D721Med (cell line): ENCODE results near the gene KMT2D.

Experiments
- DNase-seq: peaks from one replicate; pipeline ENCODE4 v3.0.0; 2011; ENCODE audit warnings: low spot score; ENCODE audit not compliant: insufficient read length
- FAIRE-seq: peaks from 2 replicates; lab custom pipeline; 2011; peaks lifted over from hg19 to GRCh38; lab: Jason Lieb, UNC
- TF ChIP-seq, protein P1 (sequence below): IDR thresholded peaks from 2 replicates; pipeline ENCODE4 v1.5.1; 2012; ENCODE audit warnings: mild to moderate bottlenecking, control low read depth; ENCODE audit not compliant: insufficient read depth; ENCODE audit errors: missing control alignments

Gene KMT2D

GRCh38 chr12:49017891-49018260 is 42.7 kb downstream of the KMT2D start:
- TF ChIP-seq, protein P1, sequence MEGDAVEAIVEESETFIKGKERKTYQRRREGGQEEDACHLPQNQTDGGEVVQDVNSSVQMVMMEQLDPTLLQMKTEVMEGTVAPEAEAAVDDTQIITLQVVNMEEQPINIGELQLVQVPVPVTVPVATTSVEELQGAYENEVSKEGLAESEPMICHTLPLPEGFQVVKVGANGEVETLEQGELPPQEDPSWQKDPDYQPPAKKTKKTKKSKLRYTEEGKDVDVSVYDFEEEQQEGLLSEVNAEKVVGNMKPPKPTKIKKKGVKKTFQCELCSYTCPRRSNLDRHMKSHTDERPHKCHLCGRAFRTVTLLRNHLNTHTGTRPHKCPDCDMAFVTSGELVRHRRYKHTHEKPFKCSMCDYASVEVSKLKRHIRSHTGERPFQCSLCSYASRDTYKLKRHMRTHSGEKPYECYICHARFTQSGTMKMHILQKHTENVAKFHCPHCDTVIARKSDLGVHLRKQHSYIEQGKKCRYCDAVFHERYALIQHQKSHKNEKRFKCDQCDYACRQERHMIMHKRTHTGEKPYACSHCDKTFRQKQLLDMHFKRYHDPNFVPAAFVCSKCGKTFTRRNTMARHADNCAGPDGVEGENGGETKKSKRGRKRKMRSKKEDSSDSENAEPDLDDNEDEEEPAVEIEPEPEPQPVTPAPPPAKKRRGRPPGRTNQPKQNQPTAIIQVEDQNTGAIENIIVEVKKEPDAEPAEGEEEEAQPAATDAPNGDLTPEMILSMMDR: no peak
- FAIRE-seq (no peak), DNase-seq (peak; percentile 10)

DNA sequence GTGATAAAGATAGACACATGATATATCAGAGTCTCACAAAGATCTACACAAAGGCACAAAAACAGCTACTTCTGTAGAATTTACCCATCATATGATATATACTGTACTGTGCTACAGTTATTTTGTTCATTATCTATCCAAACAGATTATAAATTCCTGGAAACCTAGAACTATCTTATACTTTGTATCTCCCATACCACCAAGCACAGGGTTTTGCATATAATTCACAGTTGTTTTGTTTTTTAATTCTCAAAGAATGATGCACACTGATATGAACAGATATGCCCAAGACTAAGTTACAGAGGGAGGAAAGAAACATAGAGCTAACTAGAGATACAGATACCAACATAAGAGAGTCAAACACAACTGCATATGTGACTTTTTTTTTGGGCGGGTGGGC is 45.4 kb downstream of the KMT2D start:
- FAIRE-seq: no peak
- no peak for DNase-seq
- TF ChIP-seq, protein P1: no peak

DNA sequence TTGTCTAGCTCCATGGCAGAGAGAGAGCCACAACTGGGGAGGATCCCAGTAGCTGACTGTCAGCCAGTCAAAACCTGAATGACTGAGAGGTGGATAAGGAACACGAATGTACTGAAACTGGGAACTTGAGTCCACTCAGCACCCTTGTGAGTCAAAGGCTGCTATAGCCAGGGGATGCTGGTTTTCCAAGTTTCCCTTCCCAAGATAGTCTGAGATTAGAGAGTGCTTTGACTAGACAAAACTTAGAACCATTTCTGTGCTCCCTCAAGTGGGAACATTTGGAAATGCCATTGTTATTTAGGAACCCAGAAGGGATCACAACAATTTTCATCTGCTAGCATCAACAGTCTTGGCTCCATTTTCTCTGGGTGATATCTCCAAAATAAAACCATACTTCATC is 46.0 kb downstream of the KMT2D start:
- TF ChIP-seq, protein P1: peak; percentile 42
- FAIRE-seq: no peak
- DNase-seq: no peak

DNA sequence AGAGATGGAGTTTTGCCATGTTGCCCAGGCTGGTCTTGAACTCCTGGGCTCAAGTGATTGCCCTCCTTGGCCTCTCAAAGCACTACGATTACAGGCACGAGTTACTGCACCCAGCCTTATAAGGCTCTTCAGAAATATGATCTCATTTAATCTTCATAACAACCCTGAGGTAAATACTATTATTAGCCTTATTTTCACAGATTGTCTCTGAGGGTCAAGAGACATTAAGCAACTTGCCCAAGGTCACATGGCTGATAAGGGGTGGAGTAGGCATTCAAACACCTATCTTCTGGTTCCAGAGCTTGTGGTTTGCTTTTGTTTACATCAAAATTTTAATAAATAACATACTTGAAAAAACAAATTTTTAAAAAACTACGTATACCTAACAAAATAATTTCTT is 47.2 kb downstream of the KMT2D start:
- DNase-seq (no peak), FAIRE-seq (no peak)
- TF ChIP-seq, protein P1: no peak

- FAIRE-seq (no peak), DNase-seq (no peak)
- TF ChIP-seq, protein P1: no peak
Observed at GRCh38 chr12:49012739-49013138, 47.9 kb downstream of the KMT2D start.
